ENCODE results near the gene TAOK2.
"Not testable (repeated sequence)": the region's sequence is repeated elsewhere in the genome, so short reads cannot be mapped to it uniquely, and the experiment has no call there.

Gene TAOK2

DNA sequence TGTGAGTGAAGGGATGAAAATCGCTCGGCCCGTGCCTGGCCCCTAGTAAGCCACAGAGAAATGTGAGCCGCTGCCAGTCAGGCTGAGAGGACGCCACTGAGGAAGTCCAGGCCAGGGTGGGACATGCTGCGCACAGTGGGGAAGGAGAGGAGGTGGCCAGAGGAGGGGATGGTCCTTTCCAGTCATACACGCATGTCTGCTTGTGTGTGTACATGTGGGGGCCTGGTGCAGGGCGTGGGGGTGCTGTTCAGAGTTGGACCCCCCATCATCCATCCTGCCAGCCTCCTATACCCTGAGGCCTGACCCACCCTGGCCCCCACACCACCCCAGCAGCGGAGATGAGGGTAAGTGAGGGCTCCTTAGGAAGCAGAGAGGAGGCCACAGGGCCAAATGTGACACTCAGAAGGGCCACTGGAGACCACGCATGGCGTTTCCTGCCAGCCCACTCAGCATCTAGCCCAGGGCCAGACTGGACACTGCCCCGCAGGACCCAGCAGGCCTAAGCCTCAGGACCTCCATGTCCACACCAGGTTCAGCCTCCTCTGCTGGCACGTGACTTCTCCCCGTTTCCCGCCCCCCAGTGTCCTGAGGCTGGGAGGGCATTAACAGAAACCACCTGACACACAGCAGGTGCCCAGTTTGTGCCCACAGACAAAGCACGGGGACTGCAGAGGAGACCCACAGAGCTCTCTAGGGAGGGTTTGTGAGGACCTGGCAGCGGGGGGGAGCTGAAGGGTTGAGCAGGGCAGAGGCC, 30.2 kb downstream of the TAOK2 start:
- no peak for DNase-seq (ENCODE audit: low read depth in 2 of 2)

- DNase-seq (ENCODE audit: low read depth in 2 of 2) = no peak
Measured at GRCh38 chr16:30004424-30004776, 30.7 kb downstream of the TAOK2 start.

DNA sequence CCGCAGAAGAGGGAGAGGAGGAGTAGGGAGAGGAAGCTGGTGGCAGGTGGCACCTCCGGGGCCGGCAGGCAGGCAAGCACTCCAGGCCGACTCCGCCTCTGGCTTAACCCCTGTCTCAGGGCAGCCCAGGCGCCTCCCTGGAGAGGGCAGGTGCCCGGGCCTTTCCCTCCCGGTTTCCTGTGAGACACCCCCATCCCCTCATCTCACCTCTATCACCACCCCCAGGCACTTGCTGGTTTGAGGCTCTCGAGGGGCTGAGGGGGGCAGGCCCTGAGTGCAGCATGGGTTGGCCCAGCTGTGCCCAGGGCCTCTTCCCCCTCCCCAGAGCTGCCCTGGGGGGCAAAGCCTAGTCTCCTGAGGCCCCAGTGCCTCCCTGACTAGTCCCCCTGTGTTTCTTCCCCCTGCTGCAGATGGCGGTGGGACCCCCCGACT, 31.2 kb downstream of the TAOK2 start:
- DNase-seq (ENCODE audit: low read depth in 2 of 2) = no peak

- DNase-seq (ENCODE audit: low read depth in 2 of 2) = peak in 1 of 2 donors; percentile 29
Measured at GRCh38 chr16:30005341-30006094, 31.9 kb downstream of the TAOK2 start.

DNA sequence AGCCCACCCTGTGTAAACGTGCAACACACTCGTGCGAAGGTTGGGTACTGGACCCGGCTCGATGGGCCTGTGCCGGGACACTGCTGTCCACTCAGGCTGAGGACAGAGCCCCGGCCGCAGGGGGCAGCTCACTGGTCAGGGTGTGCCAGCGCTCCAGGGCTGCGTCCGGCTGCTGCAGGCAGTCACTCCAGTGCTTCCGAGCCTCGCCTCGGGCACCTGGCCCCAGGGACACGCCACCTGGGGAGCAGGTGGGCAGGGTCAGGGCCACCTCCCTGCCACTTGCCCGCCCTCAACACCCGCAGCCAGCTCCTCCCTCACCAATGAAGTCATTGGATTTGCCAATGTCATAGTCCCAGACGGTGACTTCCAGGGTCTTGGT, 32.4 kb downstream of the TAOK2 start:
- DNase-seq (ENCODE audit: low read depth in 2 of 2) = no peak

GRCh38 chr16:30006659-30007377, 33.1 kb downstream of the TAOK2 start:
- DNase-seq (ENCODE audit: low read depth in 2 of 2) = no peak

DNA sequence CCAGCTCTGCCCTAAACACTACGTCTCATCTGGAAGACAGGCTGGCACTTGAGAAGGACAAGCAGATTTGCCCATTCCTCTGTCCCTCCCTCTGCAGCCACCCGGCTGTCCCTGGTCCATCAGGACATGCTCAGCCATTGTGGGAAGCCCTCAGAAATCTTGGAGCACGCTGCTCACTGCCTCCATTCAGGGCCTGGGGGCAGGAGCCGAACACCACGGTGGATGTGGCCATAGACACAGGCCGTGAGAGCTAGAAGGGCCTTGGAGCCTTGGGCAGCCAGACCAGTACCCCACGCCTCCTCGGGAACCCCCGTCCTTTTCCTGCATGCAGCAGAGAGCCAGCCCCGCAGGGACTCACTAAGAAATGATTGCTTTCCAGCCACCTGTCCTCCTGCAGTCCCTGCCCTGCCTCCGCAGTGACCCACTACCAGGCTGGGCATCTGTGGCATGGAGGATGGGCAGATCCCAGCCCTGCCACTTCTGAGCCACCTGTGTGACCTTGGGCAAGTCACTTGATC, 33.8 kb downstream of the TAOK2 start:
- DNase-seq (ENCODE audit: low read depth in 2 of 2) = no peak

GRCh38 chr16:30009085-30009862, 35.6 kb downstream of the TAOK2 start:
- no peak for DNase-seq (ENCODE audit: low read depth in 2 of 2)

- DNase-seq (ENCODE audit: low read depth in 2 of 2) = no peak
Measured at GRCh38 chr16:30009990-30010843, 36.5 kb downstream of the TAOK2 start.

GRCh38 chr16:30010844-30011713, 37.4 kb downstream of the TAOK2 start, which contains the start of gene DOC2A:
DOC2A (minus strand) TSS chr16:30011027; CDS start chr16:30010222, 805 bp downstream.
- DNase-seq (ENCODE audit: low read depth in 2 of 2) = peak; percentile 31 to 37

DNA sequence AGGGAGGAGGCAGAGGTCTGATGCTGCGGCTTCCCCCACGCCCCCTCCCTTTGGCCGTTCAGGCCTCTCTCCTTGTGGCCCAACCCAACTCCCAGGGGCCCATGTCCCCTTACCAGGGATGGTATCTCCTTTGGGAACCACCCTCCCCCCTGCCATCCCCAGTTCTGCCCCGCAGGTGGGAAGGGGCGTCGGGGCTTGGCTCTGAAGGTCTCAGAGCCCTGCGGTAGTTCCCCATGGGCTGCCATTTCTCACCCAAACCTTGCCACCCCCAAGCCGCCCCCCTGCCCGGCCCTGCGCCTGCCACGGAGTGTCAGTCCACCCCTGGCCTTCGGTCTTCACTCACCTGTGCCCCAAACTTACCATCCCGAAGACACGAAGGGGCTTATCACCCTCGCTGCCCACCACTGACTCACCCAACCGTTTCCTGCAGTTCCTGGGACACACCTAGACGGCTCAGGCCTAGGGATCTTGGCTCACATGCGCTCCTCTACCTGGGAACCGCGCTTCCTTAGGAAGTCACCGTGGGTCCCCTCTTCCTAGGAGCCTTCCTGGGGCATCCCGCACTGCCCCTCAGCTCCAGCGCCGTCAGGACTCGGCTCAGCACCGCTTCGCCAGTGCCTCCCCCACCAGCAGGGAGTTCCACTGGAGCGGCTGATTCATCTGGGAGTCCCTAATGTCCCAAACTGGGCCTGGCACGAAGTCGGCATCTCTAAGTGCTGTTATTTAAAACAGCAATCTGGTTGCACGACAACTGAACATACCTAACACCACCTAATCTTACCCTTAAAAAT, 38.2 kb downstream of the TAOK2 start:
- no peak for DNase-seq (ENCODE audit: low read depth in 2 of 2)

DNA sequence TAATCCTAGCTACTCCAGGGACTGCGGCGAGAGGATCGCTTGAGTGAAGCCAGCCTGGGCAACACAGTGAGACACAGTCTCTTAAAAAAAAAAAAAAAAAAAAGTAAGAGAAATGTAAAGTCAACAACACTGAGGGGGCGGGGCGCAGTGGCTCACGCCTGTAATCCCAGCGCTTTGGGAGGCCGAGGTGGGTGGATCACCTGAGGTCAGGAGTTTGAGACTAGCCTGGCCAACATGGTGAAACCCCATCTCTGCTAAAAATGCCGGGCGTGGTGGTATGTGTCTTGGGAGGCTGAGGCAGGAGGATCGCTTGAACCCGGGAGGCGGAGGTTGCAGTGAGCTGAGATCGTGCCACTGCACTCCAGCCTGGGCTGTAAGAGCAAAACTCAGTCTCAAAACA, 38.9 kb downstream of the TAOK2 start:
- not testable (repeated sequence) for DNase-seq (ENCODE audit: low read depth in 2 of 2)

- DNase-seq (ENCODE audit: low read depth in 2 of 2) = not testable (repeated sequence)
Measured at GRCh38 chr16:30015450-30015849, 41.8 kb downstream of the TAOK2 start.

- DNase-seq (ENCODE audit: low read depth in 2 of 2) = no peak
Measured at GRCh38 chr16:30016555-30017276, 43.0 kb downstream of the TAOK2 start.

GRCh38 chr16:30017277-30017656, 43.6 kb downstream of the TAOK2 start:
- no peak for DNase-seq (ENCODE audit: low read depth in 2 of 2)

DNA sequence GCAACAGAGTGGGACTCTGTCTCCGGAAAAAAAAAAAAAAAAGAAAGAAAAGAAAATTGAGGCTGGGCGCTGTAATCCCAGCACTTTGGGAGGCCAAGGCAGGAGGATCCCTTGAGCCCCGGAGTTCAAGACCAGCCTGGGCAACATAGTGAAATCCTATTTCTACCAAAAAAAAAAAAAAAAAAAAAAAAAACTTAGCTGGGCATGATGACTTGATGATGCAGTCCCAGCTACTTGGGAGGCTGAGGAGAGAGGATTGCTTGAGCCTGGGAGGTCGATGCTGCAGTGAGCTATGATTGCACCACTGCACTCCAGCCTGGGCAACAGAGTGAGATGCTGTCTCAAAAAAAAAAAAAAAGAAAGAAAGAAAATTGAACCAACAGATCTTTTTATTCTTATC, 44.3 kb downstream of the TAOK2 start:
- DNase-seq (ENCODE audit: low read depth in 2 of 2) = not testable (repeated sequence)

DNA sequence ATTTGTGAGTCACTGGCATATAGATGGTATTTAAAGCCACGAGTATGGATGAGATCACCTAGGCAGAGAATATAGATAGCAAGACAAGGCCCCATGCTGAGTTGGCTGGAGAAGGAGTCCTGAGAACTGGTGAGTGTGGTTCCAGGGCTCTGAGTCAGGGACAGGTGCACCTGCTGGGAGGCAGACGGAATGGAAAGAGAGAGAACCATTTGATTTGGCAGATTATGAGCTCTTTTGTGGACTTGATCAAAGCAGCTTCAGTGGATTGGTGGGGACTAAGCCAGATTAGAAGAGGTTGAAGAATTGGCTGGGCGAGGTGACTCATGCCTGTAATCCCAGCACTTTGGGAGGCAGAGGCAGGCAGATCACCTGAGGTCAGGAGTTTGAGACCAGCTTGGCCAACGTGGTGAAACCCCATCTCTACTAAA, 45.1 kb downstream of the TAOK2 start:
- DNase-seq (ENCODE audit: low read depth in 2 of 2) = no peak

GRCh38 chr16:30022887-30023286, 49.2 kb downstream of the TAOK2 start, which contains the start of gene C16orf92:
C16orf92 (plus strand) TSS chr16:30023198; CDS start chr16:30023341, 143 bp downstream.
- DNase-seq (ENCODE audit: low read depth in 2 of 2) = no peak

Measured in stimulated activated CD4-positive, alpha-beta T cell treated with anti-CD3 and anti-CD28 coated beads, Interleukin-1b, Interleukin-23, amount 100 ng/mL, for 4 hours (primary cell).